ENCODE data around the gene SMS.

GRCh38 chrX:21963269-21963668 lies 22.8 kb downstream of the SMS start:
- TF ChIP-seq CTCF (conservative IDR thresholded peaks at IDR 0.05; ENCODE audit: low read length) (no peak), EZH2phosphoT487 (IDR thresholded peaks at IDR 0.05; ENCODE audit: borderline replicate concordance, low read depth, low read length) (no peak)

Data from OCI-LY7 (cell line).